HEK293 (cell line): ENCODE data around the gene PRPF4.

Experiments
- CTCF ChIP-seq: fragments of 450-650 bp; formaldehyde crosslinking; IDR thresholded peaks from 2 replicates; pipeline ENCODE4 v1.5.1; 2016; ENCODE audit warnings: missing biosample characterization, missing genetic modification characterization
- ELK4 ChIP-seq: IDR thresholded peaks from 2 replicates; pipeline ENCODE4 v1.6.1; 2011; ENCODE audit warnings: mild to moderate bottlenecking, low read depth, low read length, borderline replicate concordance
- MYNN ChIP-seq: fragments of 450-650 bp; formaldehyde crosslinking; IDR thresholded peaks from 2 replicates; pipeline ENCODE4 v1.5.1; 2016; ENCODE audit warnings: missing biosample characterization, missing genetic modification characterization, borderline replicate concordance
- REST ChIP-seq: fragments of 450-650 bp; formaldehyde crosslinking; IDR thresholded peaks from 2 replicates; pipeline ENCODE4 v1.5.1; 2016; ENCODE audit warnings: missing biosample characterization, missing genetic modification characterization
- ZNF121 ChIP-seq: fragments of 450-650 bp; formaldehyde crosslinking; IDR thresholded peaks from 2 replicates; pipeline ENCODE4 v1.5.1; 2016; ENCODE audit warnings: missing biosample characterization, missing genetic modification characterization
- ZNF26 ChIP-seq: fragments of 450-650 bp; formaldehyde crosslinking; IDR thresholded peaks from 2 replicates; pipeline ENCODE4 v1.5.1; 2016; ENCODE audit warnings: missing biosample characterization, missing genetic modification characterization
- ZNF274 ChIP-seq, 2 experiments: fragments of 200-500 bp in 1 of 2; fragments of 450-650 bp in 1 of 2; sonication (Bioruptor generic) in 1 of 2; formaldehyde crosslinking in 1 of 2; IDR thresholded peaks; 2 replicates each; pipeline versions ENCODE4 v1.5.1 to v1.6.1; 2014 to 2016; ENCODE audit warnings: borderline replicate concordance in 1 of 2, inconsistent platforms in 1 of 2, low read length in 1 of 2, missing biosample characterization in 1 of 2, missing genetic modification characterization in 1 of 2
- ZNF768 ChIP-seq: fragments of 450-650 bp; formaldehyde crosslinking; IDR thresholded peaks from 2 replicates; pipeline ENCODE4 v1.5.1; 2018; ENCODE audit warnings: missing biosample characterization, mild to moderate bottlenecking, missing genetic modification characterization
- ZSCAN18 ChIP-seq: fragments of 450-650 bp; formaldehyde crosslinking; IDR thresholded peaks from 2 replicates; pipeline ENCODE4 v1.5.1; 2016; ENCODE audit warnings: missing biosample characterization, missing genetic modification characterization

- no peak for TF ChIP-seq CTCF
- no peak for TF ChIP-seq ZNF274 (IDR thresholded peaks at IDR 0.05; ENCODE audit: low read length)
- TF ChIP-seq ZNF274 (tag by site-specific recombination; IDR thresholded peaks at IDR 0.05; ENCODE audit: borderline replicate concordance): no peak
- no peak for TF ChIP-seq ZSCAN18
- TF ChIP-seq ELK4: no peak
- no peak; the same call in 1 of the 2 replicates for TF ChIP-seq REST (tag by site-specific recombination)
- TF ChIP-seq ZNF26 (tag by site-specific recombination): no peak
- TF ChIP-seq ZNF768 (tag by site-specific recombination): no peak
- peak; percentile 53; the same call in 1 of the 2 replicates for TF ChIP-seq ZNF121 (tag by site-specific recombination)
- no peak for TF ChIP-seq MYNN
Observed at GRCh38 chr9:113275157-113276131, at the start of gene PRPF4, which contains the start of gene CDC26.
